ENCODE measurements around the gene CHAF1B.

- TF ChIP-seq CTCF (IDR thresholded peaks at IDR 0.05) = no peak
- TF ChIP-seq ZFX (IDR thresholded peaks at IDR 0.05; ENCODE audit: borderline replicate concordance) = no peak
Measured at GRCh38 chr21:36460866-36461265, 75.7 kb downstream of the CHAF1B start.

All from 22Rv1 (cell line).